Measurements from ENCODE around the gene SETD1A.

The SETD1A gene

GRCh38 chr16:30982548-30983288, 25.2 kb downstream of the SETD1A start:
- DNase-seq (ENCODE audit: low read depth, low spot score): no peak

GRCh38 chr16:30983289-30983889, 25.8 kb downstream of the SETD1A start:
- DNase-seq (ENCODE audit: low read depth, low spot score): no peak

DNA sequence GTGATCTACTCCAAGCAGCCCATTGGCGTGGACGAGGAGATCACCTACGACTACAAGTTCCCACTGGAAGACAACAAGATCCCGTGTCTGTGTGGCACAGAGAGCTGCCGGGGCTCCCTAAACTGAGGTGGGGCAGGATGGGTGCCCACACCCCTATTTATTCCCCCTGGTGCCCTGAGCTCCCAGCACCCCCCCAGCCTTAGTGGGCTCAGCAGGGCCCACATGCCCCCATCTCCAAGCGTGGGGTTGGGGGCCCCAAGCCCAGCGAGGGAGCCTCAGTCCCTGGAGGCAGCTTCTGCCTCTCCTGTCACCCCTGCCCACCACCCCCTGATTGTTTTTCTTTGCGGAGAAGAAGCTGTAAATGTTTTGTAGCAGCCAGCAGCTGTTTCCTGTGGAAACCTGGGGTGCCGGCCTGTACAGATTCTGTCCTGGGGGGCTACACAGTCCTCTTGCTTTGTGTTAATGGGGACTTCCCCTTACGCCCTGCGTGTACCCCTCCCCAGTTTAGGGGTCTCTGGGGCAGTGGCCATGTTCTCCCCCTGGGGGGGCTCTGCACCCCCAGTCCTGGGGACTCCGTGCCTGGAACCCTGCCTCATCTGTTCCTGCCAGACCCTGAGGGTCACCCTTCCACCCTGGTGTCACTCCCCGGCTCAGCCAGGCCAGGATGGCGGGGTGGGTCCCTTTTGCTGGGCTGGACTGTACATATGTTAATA, 26.5 kb downstream of the SETD1A start:
- no peak for DNase-seq (ENCODE audit: low read depth, low spot score)

GRCh38 chr16:30984669-30985400, 27.3 kb downstream of the SETD1A start, which contains the start of gene HSD3B7:
HSD3B7 (plus strand) TSS chr16:30985207; CDS start chr16:30985659, 452 bp downstream.
- DNase-seq (ENCODE audit: low read depth, low spot score): peak; percentile 54

GRCh38 chr16:30985401-30986128, 28.0 kb downstream of the SETD1A start:
- no peak for DNase-seq (ENCODE audit: low read depth, low spot score)

GRCh38 chr16:30986129-30986991, 28.8 kb downstream of the SETD1A start:
- DNase-seq (ENCODE audit: low read depth, low spot score): no peak

GRCh38 chr16:30987581-30988190, 30.1 kb downstream of the SETD1A start:
- DNase-seq (ENCODE audit: low read depth, low spot score): no peak

DNA sequence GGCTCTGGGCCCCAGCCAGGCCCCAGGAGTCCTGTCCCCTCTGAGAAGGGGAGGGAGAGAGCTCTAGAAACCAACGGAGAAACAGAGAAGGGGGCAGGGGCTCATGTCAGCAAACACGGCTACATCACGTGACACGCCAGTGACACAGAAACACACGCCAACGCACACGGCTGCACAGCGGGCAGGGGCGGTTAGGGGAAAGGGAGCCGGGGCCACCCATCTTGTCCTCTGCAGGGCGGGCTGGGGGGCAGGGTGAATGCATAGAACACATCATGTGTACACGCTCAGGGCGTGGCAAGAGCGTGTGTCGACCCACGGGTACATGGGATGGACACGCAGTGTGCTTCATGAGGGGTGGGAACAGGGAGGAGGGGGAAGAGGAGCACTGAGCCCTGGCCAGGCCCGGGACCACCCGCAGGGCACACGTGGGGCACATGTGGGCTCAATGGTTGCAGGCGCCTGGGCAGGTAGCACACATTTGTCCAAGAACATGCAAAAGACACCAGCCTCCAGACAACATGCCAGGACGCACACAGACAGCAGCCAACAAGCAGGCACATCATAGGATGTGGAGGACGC, 32.0 kb downstream of the SETD1A start:
- DNase-seq (ENCODE audit: low read depth, low spot score): no peak

DNA sequence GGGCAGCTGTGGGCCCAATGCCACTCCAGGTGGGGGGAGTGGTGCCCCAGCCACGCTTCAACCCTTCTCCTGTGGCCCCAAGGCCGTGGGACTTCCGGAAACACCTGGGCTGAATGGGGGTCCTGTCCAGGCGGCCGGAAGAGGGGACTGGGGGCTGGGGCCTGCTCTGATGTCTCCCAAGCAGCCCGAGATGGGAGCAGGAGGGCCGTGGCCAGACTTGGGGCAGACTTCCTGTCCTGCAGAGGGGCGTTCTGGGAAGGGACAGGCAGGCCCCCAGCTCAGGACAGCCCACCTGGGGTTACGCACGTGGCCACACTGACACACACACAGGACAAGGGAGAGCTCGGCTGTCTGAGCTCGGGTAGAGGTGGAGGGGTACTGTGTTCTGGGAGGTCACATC, 32.6 kb downstream of the SETD1A start:
- DNase-seq (ENCODE audit: low read depth, low spot score): no peak

- no peak for DNase-seq (ENCODE audit: low read depth, low spot score)
Measured at GRCh38 chr16:30991052-30991451, 33.5 kb downstream of the SETD1A start.

DNA sequence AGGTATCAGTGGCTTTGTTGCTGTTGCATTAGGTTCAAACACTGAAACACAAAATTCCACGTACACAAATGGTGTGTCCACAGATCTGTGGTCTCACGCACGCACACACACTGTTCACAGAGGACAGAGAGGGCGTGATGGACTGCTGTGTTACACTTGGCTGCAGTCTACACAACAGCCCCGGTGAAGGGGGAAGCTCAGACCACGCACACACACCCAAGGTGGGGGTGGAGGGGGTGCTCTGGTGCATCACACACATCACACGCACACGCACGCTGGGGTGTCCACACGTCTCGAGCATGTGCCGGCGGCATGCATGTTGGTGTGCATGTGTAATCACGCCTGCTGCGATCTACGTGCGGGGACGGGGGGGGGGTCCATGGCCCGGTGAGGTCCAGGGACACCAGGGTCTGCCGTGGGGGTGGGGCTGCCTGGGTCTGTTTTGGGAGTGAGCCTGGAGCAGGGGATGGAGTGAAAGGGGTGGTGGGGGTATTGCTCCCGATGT, 34.8 kb downstream of the SETD1A start:
- DNase-seq (ENCODE audit: low read depth, low spot score): no peak

GRCh38 chr16:30992931-30993816, 35.6 kb downstream of the SETD1A start:
- no peak for DNase-seq (ENCODE audit: low read depth, low spot score)

DNA sequence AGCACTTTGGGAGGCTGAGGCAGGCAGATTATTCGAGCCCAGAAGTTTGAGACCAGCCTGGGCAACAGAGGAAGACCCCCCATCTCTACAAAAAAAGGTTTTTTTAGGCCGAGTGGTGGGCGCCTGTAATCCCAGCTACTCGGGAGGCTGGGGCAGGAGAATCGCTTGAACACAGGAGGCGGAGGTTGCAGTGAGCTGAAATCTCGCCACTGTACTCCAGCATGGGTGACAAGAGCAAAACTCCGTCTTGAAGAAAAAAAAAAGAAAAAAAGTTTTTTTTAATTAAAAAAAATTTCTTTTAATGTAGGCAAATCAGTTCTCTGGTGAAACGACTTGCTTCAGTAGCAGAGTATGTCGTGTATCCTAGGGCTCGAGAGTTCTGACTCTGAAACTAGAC, 38.4 kb downstream of the SETD1A start:
- DNase-seq (ENCODE audit: low read depth, low spot score): no peak

DNA sequence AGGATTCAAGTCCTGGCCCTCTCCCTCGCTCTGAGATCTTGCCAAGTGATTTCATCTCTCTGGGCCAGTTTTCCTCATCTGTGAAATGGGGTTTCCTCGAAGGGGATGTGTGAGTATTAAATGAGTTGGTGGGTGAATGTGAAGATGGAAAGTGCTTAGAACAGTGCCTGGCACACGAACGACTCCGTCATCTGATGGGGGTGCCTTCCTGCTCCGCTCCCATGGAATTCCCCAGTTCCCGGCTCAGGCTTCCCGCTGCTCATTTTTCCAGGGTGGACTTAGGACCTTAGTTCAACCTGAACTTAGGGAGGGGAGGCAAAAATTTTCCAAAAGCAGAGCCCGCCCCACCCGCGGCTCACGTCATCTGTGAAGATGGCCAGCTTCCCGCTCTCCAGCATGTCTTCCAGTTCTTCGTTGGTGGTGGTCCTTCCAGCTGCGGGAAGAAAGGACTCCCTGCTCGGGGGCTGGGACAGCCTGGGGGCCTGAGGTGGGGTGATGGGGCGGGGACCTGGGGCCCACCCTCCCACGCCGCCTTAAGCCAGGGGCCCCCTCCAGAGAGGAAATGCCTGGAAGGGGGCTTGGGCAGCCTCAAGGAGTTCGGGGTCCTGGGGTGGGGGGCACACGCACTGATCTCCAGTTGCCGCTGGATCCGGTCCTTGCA, 38.9 kb downstream of the SETD1A start:
- no peak for DNase-seq (ENCODE audit: low read depth, low spot score)

DNA sequence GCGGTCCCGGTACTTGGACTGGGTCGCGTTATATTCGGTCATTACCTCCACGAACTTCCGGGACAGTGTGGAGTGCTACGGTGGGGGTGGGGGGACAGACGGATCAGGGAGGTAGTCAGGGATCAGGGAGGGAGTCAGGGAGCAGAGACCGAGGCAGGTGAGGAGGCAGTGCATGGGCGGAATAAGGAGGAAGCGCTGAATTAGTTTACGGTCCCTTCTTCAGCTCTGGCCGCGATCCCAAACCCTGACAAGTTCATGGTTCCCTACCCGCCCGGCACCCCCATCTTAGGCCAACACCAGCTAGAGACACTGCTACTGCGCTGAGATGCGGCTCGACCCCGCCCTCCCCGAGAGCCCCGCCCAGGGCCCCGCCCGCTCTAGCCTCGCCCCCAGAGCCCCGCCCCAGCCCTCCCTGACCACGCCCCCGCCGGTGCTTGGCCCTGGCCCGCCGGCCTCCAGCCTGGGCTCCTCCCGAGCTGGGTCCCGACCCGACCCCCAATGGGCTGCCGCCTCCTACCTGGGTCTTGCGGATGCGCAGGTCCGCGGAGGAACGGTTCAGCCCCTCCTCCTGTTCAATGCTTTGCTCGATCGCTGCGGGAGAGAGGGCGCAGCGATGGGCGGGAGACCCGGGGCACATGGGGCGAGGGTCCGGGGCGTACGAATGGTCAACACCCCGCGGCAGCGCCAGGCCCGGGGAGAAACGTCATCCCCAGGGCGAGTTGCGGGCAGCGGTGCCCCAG, 39.6 kb downstream of the SETD1A start:
- DNase-seq (ENCODE audit: low read depth, low spot score): no peak

- no peak for DNase-seq (ENCODE audit: low read depth, low spot score)
Measured at GRCh38 chr16:30997725-30998711, 40.5 kb downstream of the SETD1A start.

Measured in brain pericyte (primary cell).